ENCODE results near the gene SMIM29.

GRCh38 chr6:34295721-34296120, 46.9 kb upstream of the SMIM29 start:
- TF ChIP-seq CTCF (IDR thresholded peaks at IDR 0.05; ENCODE audit: insufficient read depth, low read length, poor library complexity, severe bottlenecking) (no peak), EZH2phosphoT487 (conservative IDR thresholded peaks at IDR 0.05; ENCODE audit: low read length) (no peak)
